Neuronal stem cell (in vitro differentiated cells): ENCODE data around the gene MCC.

ENCODE experiments used
- DNase-seq: peaks from one replicate; pipeline ENCODE4 v3.0.0-alpha.2; 2013; ENCODE audit warnings: low spot score
- H2AFZ ChIP-seq: one replicate; pipeline ENCODE4 v1.6.1; 2013; ENCODE audit warnings: mild to moderate bottlenecking, low read length, inconsistent platforms
- H2AK5ac ChIP-seq: 2 replicates; pipeline ENCODE4 v1.6.1; 2013; ENCODE audit warnings: low read depth, mild to moderate bottlenecking, inconsistent platforms, low read length, moderate library complexity, mixed read lengths
- H2BK120ac ChIP-seq: 2 replicates; pipeline ENCODE4 v1.6.1; 2013; ENCODE audit warnings: low read depth, mild to moderate bottlenecking, inconsistent platforms, low read length, moderate library complexity, mixed read lengths
- H2BK12ac ChIP-seq: one replicate; pipeline ENCODE4 v1.6.1; 2013; ENCODE audit warnings: low read length, inconsistent platforms
- H2BK15ac ChIP-seq: 2 replicates; pipeline ENCODE4 v1.6.1; 2013; ENCODE audit warnings: mild to moderate bottlenecking, low read length, inconsistent platforms, mixed read lengths
- H2BK5ac ChIP-seq: one replicate; pipeline ENCODE4 v1.6.1; 2013; ENCODE audit warnings: inconsistent platforms, mild to moderate bottlenecking, low read length, moderate library complexity
- H3K14ac ChIP-seq: one replicate; pipeline ENCODE4 v1.6.1; 2013; ENCODE audit warnings: low read length, inconsistent platforms
- H3K18ac ChIP-seq: 2 replicates; pipeline ENCODE4 v1.6.1; 2013; ENCODE audit warnings: low read length, inconsistent platforms
- H3K23ac ChIP-seq: 2 replicates; pipeline ENCODE4 v1.6.1; 2013; ENCODE audit warnings: low read depth, mild to moderate bottlenecking, mixed read lengths, low read length, inconsistent platforms; ENCODE audit not compliant: poor library complexity
- H3K27ac ChIP-seq: replicated peaks from 3 replicates; pipeline ENCODE4 v1.5.1; 2013; ENCODE audit warnings: low read length, inconsistent platforms
- H3K27me3 ChIP-seq, 3 experiments: 2 replicates each; pipeline ENCODE4 v1.6.1; 2013; ENCODE audit warnings: low read length in 3 of 3, mild to moderate bottlenecking in 2 of 3, inconsistent platforms in 1 of 3, low read depth in 1 of 3, mixed read lengths in 1 of 3, moderate library complexity in 1 of 3; ENCODE audit not compliant: control insufficient read depth in 3 of 3, insufficient read depth in 3 of 3
- H3K36me3 ChIP-seq, 2 donors: replicated peaks in 1 of 2; 2 replicates each; pipeline ENCODE4 v1.6.1; 2013; ENCODE audit warnings: low read length in 2 of 2; ENCODE audit not compliant: control insufficient read depth in 2 of 2, insufficient read depth in 2 of 2
- H3K4ac ChIP-seq: 2 replicates; pipeline ENCODE4 v1.6.1; 2013; ENCODE audit warnings: inconsistent platforms, mild to moderate bottlenecking, low read length, moderate library complexity
- H3K4me1 ChIP-seq, 2 donors: 1 replicate in 1 of 2; 2 replicates in 1 of 2; pipeline ENCODE4 v1.6.1; 2013; ENCODE audit warnings: low read length in 2 of 2, low read depth in 1 of 2; ENCODE audit not compliant: control insufficient read depth in 2 of 2, insufficient read depth in 1 of 2
- H3K4me2 ChIP-seq: one replicate; pipeline ENCODE4 v1.6.1; 2013; ENCODE audit warnings: mild to moderate bottlenecking, low read length, inconsistent platforms; ENCODE audit not compliant: insufficient read depth, poor library complexity, severe bottlenecking
- H3K4me3 ChIP-seq, 2 donors: 2 replicates each; pipeline ENCODE4 v1.5.1; 2013; ENCODE audit warnings: low read length in 2 of 2, mild to moderate bottlenecking in 2 of 2, inconsistent platforms in 1 of 2, moderate library complexity in 1 of 2
- H3K79me1 ChIP-seq: one replicate; pipeline ENCODE4 v1.6.1; 2013; ENCODE audit warnings: low read depth, mild to moderate bottlenecking, inconsistent platforms, low read length, moderate library complexity
- H3K9ac ChIP-seq: one replicate; pipeline ENCODE4 v1.6.1; 2013; ENCODE audit warnings: mild to moderate bottlenecking, low read depth, low read length, inconsistent platforms; ENCODE audit not compliant: poor library complexity
- H3K9me3 ChIP-seq, 2 donors: replicated peaks in 1 of 2; 2 replicates each; pipeline versions ENCODE3 to v1.6.1; 2013; ENCODE audit warnings: low read length in 2 of 2, mild to moderate bottlenecking in 2 of 2, inconsistent platforms in 1 of 2, low read depth in 1 of 2, mixed read lengths in 1 of 2, moderate library complexity in 1 of 2; ENCODE audit not compliant: control insufficient read depth in 2 of 2, insufficient read depth in 1 of 2
- H4K8ac ChIP-seq: one replicate; pipeline ENCODE4 v1.6.1; 2013; ENCODE audit warnings: low read depth, mild to moderate bottlenecking, inconsistent platforms, low read length, moderate library complexity
- H4K91ac ChIP-seq: one replicate; pipeline ENCODE4 v1.6.1; 2013; ENCODE audit warnings: low read length, low read depth, mild to moderate bottlenecking, inconsistent platforms; ENCODE audit not compliant: poor library complexity
- WGBS, 2 donors: extraction: QIAGEN DNeasy Blood & Tissue Kit; methylation state at CpG; one replicate each; pipeline ENCODE4 v1.1.7; 2013; ENCODE audit warnings: missing lambda C conversion rate in 2 of 2, mixed read lengths in 1 of 2; ENCODE audit not compliant: insufficient read length in 2 of 2, insufficient replicate concordance in 1 of 2; ENCODE audit errors: extremely low coverage in 2 of 2; 5-methylcytosine and 5-hydroxymethylcytosine counted together

Gene MCC

GRCh38 chr5:113249206-113249605, 239.0 kb downstream of the MCC start:
- H3K79me1 ChIP-seq: no peaks in the 10 kb centered on the region
- peaks cover 4 to 17% of the 10 kb centered on the region in 2 donors for H3K9me3 ChIP-seq
- H3K9ac ChIP-seq: no peak overlapping the region
- H4K91ac ChIP-seq: no peak overlapping the region
- no peak overlapping the region for H2BK12ac ChIP-seq
- H3K18ac ChIP-seq: no peak overlapping the region
- no CpG with 5 or more reads among the region's 1 CpG for WGBS, 2 donors
- no peak overlapping the region for H2BK5ac ChIP-seq
- H3K4me3 ChIP-seq: no peak overlapping the region
- H3K23ac ChIP-seq: no peak overlapping the region
- no peaks in the 10 kb centered on the region for H3K27me3 ChIP-seq
- no peak overlapping the region for H3K27ac ChIP-seq
- no peaks in the 10 kb centered on the region for H3K36me3 ChIP-seq
- H4K8ac ChIP-seq: no peak overlapping the region
- peaks cover 6 to 10% of the 10 kb centered on the region in 2 donors for H3K4me1 ChIP-seq
- H3K14ac ChIP-seq: no peak overlapping the region
- H2AK5ac ChIP-seq: no peak overlapping the region
- no peak overlapping the region for H3K4me2 ChIP-seq
- no peak overlapping the region for H2BK15ac ChIP-seq
- H3K4ac ChIP-seq: no peak overlapping the region
- H2BK120ac ChIP-seq: no peak overlapping the region
- H2AFZ ChIP-seq: no peak overlapping the region
- no peak for DNase-seq

GRCh38 chr5:113246361-113246870, 241.8 kb downstream of the MCC start:
- peaks cover 6 to 10% of the 10 kb centered on the region in 2 donors for H3K4me1 ChIP-seq
- H2BK5ac ChIP-seq: no peak overlapping the region
- H4K8ac ChIP-seq: no peak overlapping the region
- H3K27ac ChIP-seq: no peak overlapping the region
- no peak overlapping the region for H3K4me3 ChIP-seq
- no peaks in the 10 kb centered on the region for H3K79me1 ChIP-seq
- no peak overlapping the region for H3K4ac ChIP-seq
- no peak overlapping the region for H4K91ac ChIP-seq
- H3K23ac ChIP-seq: no peak overlapping the region
- H2AK5ac ChIP-seq: no peak overlapping the region
- no CpG with 5 or more reads among the region's 5 CpGs for WGBS, 2 donors
- H3K4me2 ChIP-seq: no peak overlapping the region
- H3K36me3 ChIP-seq: no peaks in the 10 kb centered on the region
- peaks cover 0 to 20% of the 10 kb centered on the region in 2 donors for H3K9me3 ChIP-seq
- no peak overlapping the region for H2AFZ ChIP-seq
- H3K27me3 ChIP-seq: no peaks in the 10 kb centered on the region
- no peak overlapping the region for H2BK120ac ChIP-seq
- no peak overlapping the region for H3K14ac ChIP-seq
- no peak overlapping the region for H3K18ac ChIP-seq
- H2BK12ac ChIP-seq: no peak overlapping the region
- H3K9ac ChIP-seq: no peak overlapping the region
- H2BK15ac ChIP-seq: no peak overlapping the region
- DNase-seq: no peak

GRCh38 chr5:113245427-113246225, 242.6 kb downstream of the MCC start:
- Histone ChIP-seq H3K27me3 (no peaks in the 10 kb centered on the region), H3K27ac (no peak overlapping the region), H2BK5ac (no peak overlapping the region), H3K9me3 (peaks cover 0 to 20% of the 10 kb centered on the region in 2 donors), H3K23ac (no peak overlapping the region), H3K79me1 (no peaks in the 10 kb centered on the region), H3K36me3 (no peaks in the 10 kb centered on the region), H3K4me3 (no peak overlapping the region), H3K14ac (no peak overlapping the region), H2BK15ac (no peak overlapping the region), H3K4me2 (no peak overlapping the region), H4K91ac (no peak overlapping the region), H3K9ac (no peak overlapping the region), H4K8ac (no peak overlapping the region), H2AK5ac (no peak overlapping the region), H3K18ac (no peak overlapping the region), H2AFZ (no peak overlapping the region), H2BK12ac (no peak overlapping the region), H2BK120ac (no peak overlapping the region), H3K4me1 (peaks cover 5 to 7% of the 10 kb centered on the region in 2 donors), H3K4ac (no peak overlapping the region)
- no peak for DNase-seq
- WGBS, 2 donors: no CpG with 5 or more reads among the region's 2 CpGs

- H3K27me3 ChIP-seq: no peaks in the 10 kb centered on the region
- H3K18ac ChIP-seq: no peak overlapping the region
- H3K27ac ChIP-seq: no peak overlapping the region
- peaks cover under 1 to 4% of the 10 kb centered on the region in 2 donors for H3K4me1 ChIP-seq
- H3K9me3 ChIP-seq: peaks cover 0 to 20% of the 10 kb centered on the region in 2 donors
- H2BK15ac ChIP-seq: no peak overlapping the region
- H3K4me3 ChIP-seq: no peak overlapping the region
- H4K91ac ChIP-seq: no peak overlapping the region
- no peak overlapping the region for H2BK12ac ChIP-seq
- H3K9ac ChIP-seq: no peak overlapping the region
- WGBS, 2 donors: no CpG with 5 or more reads among the region's 9 CpGs
- no peaks in the 10 kb centered on the region for H3K79me1 ChIP-seq
- H2AK5ac ChIP-seq: no peak overlapping the region
- H3K36me3 ChIP-seq: no peaks in the 10 kb centered on the region
- H3K4ac ChIP-seq: no peak overlapping the region
- H3K23ac ChIP-seq: no peak overlapping the region
- no peak overlapping the region for H2BK5ac ChIP-seq
- H4K8ac ChIP-seq: no peak overlapping the region
- no peak overlapping the region for H3K14ac ChIP-seq
- H2AFZ ChIP-seq: no peak overlapping the region
- no peak overlapping the region for H2BK120ac ChIP-seq
- no peak for DNase-seq
- no peak overlapping the region for H3K4me2 ChIP-seq
Observed at GRCh38 chr5:113244966-113245365, 243.3 kb downstream of the MCC start.
